Measurements from ENCODE around the gene GOLGA6D. TPM values are rescaled to one million over a fixed set of nuclear protein-coding genes. Genes with fewer than 3 reads are reported as not detected.

GOLGA6D gene
- total and polyA plus RNA-seq, 2 experiments from 2014 or later = not detected

- no peaks in the 10 kb centered on the region for H3K79me2 ChIP-seq
- 98% methylated on average over 4 of the region's 4 CpGs for WGBS (ENCODE audit: low lambda C conversion rate, missing lambda C conversion rate)
- H3K4me2 ChIP-seq = no peak overlapping the region
- no peaks in the 10 kb centered on the region for H3K36me3 ChIP-seq (replicated peaks; ENCODE audit: insufficient read depth, low read depth)
- no peak overlapping the region for H3K27ac ChIP-seq
- no peaks in the 10 kb centered on the region for H3K9me2 ChIP-seq (replicated peaks; ENCODE audit: insufficient read depth)
- no peaks in the 10 kb centered on the region for H3K9me3 ChIP-seq (ENCODE audit: low read depth)
- no peaks in the 10 kb centered on the region for H4K20me1 ChIP-seq (ENCODE audit: insufficient read depth, poor library complexity, severe bottlenecking)
- no peak overlapping the region for H3K4me3 ChIP-seq
- no peak for DNase-seq (ENCODE audit: low spot score)
- no peak overlapping the region for H2AFZ ChIP-seq
- no peak for TF ChIP-seq CTCF (IDR thresholded peaks at IDR 0.05; ENCODE audit: poor library complexity)
- TF ChIP-seq EZH2phosphoT487 (IDR thresholded peaks at IDR 0.05; ENCODE audit: low read depth, severe bottlenecking, unreplicated experiment) = no peak
- no peak for TF ChIP-seq EZH2 (IDR thresholded peaks at IDR 0.05; ENCODE audit: borderline replicate concordance)
- H3K4me1 ChIP-seq (ENCODE audit: insufficient read depth) = no peaks in the 10 kb centered on the region
- H3K27me3 ChIP-seq = no peaks in the 10 kb centered on the region
Observed at GRCh38 chr15:75325922-75326321, 43.3 kb downstream of the GOLGA6D start.

GRCh38 chr15:75327005-75327404, 44.4 kb downstream of the GOLGA6D start:
- no peak for DNase-seq (ENCODE audit: low spot score)
- TF ChIP-seq EZH2phosphoT487 (IDR thresholded peaks at IDR 0.05; ENCODE audit: low read depth, severe bottlenecking, unreplicated experiment) (no peak), EZH2 (IDR thresholded peaks at IDR 0.05; ENCODE audit: borderline replicate concordance) (no peak), CTCF (IDR thresholded peaks at IDR 0.05; ENCODE audit: poor library complexity) (no peak)
- Histone ChIP-seq H4K20me1 (ENCODE audit: insufficient read depth, poor library complexity, severe bottlenecking) (no peaks in the 10 kb centered on the region), H3K9me2 (replicated peaks; ENCODE audit: insufficient read depth) (no peaks in the 10 kb centered on the region), H3K9me3 (ENCODE audit: low read depth) (no peaks in the 10 kb centered on the region), H3K4me1 (ENCODE audit: insufficient read depth) (no peaks in the 10 kb centered on the region), H3K27me3 (no peaks in the 10 kb centered on the region), H3K4me3 (no peak overlapping the region), H3K79me2 (no peaks in the 10 kb centered on the region), H3K4me2 (no peak overlapping the region), H2AFZ (no peak overlapping the region), H3K27ac (no peak overlapping the region), H3K36me3 (replicated peaks; ENCODE audit: insufficient read depth, low read depth) (no peaks in the 10 kb centered on the region)
- 81% methylated on average over 4 of the region's 4 CpGs for WGBS (ENCODE audit: low lambda C conversion rate, missing lambda C conversion rate)

- H3K4me1 ChIP-seq (ENCODE audit: insufficient read depth) = no peaks in the 10 kb centered on the region
- H3K36me3 ChIP-seq (replicated peaks; ENCODE audit: insufficient read depth, low read depth) = no peaks in the 10 kb centered on the region
- no peak for DNase-seq (ENCODE audit: low spot score)
- no peak overlapping the region for H3K4me3 ChIP-seq
- no peaks in the 10 kb centered on the region for H4K20me1 ChIP-seq (ENCODE audit: insufficient read depth, poor library complexity, severe bottlenecking)
- H3K27ac ChIP-seq = no peak overlapping the region
- no peaks in the 10 kb centered on the region for H3K79me2 ChIP-seq
- H3K9me3 ChIP-seq (ENCODE audit: low read depth) = no peaks in the 10 kb centered on the region
- no peak overlapping the region for H3K4me2 ChIP-seq
- no peak for TF ChIP-seq EZH2phosphoT487 (IDR thresholded peaks at IDR 0.05; ENCODE audit: low read depth, severe bottlenecking, unreplicated experiment)
- TF ChIP-seq EZH2 (IDR thresholded peaks at IDR 0.05; ENCODE audit: borderline replicate concordance) = no peak
- no peak for TF ChIP-seq CTCF (IDR thresholded peaks at IDR 0.05; ENCODE audit: poor library complexity)
- H3K27me3 ChIP-seq = no peaks in the 10 kb centered on the region
- H2AFZ ChIP-seq = no peak overlapping the region
- 84% methylated on average over 3 of the region's 3 CpGs for WGBS (ENCODE audit: low lambda C conversion rate, missing lambda C conversion rate)
- H3K9me2 ChIP-seq (replicated peaks; ENCODE audit: insufficient read depth) = no peaks in the 10 kb centered on the region
Observed at GRCh38 chr15:75327491-75327890, 44.9 kb downstream of the GOLGA6D start.
